ENCODE measurements around the gene ZNF367.

The ZNF367 gene

GRCh38 chr9:96418083-96418919 lies at the start of gene ZNF367:
TSS of gene ZNF367 (minus strand) at chr9:96418370. CDS start at chr9:96418032, 338 bp downstream.
- peak; percentile 89 for DNase-seq

- DNase-seq: no peak
Observed at GRCh38 chr9:96467784-96468183, 49.6 kb upstream of the ZNF367 start.

DNA sequence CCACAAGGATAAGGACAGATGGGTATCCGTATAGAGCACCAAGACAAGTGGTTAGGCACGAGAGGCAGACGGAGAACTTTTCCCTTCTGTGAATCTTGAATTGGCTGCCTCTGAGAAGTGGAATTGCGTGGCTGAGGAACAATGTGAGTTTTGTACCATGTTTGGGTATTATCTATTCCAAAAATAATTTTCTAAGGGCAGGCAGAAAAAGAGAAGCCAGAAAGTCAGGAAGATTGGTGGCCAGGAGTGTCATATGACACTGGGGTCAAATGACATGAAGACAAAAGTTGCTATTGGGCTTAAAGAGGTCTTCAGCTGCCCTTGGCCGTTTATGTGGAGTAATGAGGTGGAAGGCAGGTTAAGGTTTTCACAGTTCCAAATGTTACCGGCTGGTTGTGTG lies 46.3 kb upstream of the ZNF367 start:
- DNase-seq: no peak

DNA sequence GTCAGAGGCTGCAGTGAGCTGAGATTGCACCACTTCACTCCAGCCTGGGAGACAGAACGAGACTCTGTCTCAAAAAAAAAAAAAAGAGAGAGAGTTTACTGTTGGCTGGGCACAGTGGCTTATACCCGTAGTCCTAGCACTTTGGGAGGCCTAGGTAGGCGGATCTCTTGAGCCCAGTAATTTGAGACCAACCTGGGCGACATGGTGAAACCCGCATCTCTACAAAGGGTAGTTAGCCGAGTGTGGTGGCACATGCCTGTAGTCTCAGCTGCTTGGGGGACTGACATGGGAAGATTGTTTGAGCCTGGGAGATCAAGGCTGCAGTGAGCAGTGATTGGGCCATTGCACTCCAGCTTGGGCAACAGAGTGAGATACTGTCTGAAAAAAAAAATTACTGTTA lies 44.4 kb upstream of the ZNF367 start:
- no peak for DNase-seq

DNA sequence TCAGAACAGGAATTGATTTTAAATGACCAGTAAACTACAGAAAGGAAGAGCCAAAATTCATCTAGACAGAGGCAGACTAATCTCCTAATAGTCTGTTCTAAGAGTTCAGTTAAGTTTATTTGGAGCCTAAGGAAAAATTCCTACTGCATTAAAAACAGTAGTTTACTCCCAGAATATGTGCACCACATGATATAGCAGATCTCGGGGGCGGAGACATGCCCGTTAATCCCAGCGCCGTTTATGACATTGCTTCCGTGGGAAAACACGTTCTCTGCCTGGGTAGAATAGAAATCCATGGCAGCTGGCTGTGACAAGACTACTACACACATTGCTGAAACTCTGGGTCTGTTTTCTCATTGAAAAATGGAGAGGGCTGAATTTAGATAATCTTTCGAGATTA lies 43.2 kb upstream of the ZNF367 start:
- DNase-seq: no peak

DNA sequence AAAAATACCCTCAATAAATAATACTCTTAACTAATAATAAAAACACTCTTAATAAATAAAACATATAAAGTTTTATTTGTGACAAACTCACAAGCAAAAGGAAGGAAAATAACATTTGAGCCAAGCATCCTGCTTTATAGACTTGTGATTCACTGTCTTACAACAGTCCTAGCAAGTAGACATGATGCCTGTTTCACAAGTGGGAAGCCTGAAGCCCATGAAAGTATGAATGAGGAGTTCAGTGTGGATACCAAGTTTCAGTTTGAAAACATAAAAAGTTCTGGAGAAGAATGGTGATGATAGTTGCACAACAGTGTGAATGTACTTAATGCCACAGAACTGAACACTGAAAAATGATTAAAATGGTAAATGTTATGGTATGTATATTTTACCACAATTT lies 42.7 kb upstream of the ZNF367 start:
- DNase-seq: no peak

- no peak for DNase-seq
Observed at GRCh38 chr9:96460470-96460869, 42.3 kb upstream of the ZNF367 start.

DNA sequence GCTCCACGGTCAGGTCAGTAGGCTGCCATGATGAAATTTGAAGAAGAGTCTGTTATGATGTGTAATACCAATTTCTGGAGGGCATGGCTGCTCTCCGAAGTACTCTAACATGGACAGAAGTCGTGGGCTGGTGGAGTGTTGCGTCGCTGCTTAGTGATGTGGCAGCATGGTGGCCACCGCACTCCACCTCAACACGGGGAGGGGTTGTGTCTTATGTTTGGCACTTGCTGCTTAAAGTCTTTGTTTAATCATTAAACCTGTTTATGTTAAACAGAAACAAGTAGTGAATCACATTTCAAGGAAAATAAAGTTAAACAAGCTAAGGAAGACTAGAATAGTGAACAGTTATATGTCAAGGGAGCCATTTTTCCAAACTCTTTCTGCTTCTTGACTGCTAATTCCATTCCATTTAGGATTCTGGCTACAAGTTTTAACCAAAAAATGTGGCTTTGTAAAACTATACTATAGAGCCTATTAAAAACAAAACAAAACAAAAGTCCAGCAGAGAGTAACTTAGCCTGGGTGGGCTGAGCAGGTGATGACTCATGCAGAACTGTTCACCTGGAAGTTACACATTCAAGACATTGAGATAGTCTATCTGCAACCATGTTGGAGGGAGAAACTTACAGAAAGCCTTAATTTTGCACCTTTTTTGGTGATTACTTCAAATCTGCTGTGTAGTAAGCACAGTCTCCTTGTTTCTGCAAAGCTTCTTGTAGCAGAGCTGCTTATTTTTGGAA lies 41.3 kb upstream of the ZNF367 start:
- DNase-seq: no peak

DNA sequence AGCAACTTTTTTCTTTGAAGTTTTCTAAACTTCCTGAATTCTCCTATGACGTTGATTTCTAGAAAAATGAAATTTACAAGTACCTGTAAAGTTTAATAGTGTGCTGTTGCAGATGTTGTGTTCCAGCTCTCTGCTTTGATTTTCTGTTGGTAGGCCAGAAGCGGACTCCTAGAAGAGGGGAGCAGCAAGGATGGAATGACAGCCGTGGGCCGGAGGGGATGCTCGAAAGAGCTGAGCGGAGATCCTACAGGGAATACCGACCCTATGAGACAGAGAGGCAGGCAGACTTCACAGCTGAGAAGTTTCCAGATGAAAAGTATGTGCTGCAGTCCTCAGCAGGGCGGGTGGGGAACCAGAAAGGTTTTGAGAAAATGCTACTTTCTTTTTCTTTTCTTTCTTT lies 40.1 kb upstream of the ZNF367 start:
- no peak for DNase-seq

DNA sequence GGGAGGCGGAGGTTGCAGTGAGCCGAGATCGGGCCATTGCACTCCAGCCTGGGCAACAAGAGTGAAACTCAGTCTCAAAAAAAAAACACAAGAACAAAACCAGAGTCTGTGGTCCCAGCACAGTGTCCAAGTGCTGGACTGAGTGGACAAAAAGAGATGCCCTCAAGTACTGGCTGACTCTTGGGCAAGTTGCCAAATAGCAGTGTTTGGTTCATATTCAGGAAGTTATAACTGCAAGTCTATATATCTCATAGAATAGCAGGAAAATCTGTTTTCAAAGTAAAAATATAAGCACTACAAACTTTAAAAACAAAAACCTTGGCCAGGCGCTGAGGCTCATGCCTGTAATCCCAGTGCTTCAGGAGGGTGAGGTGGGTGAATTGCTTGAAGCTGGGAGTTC lies 39.1 kb upstream of the ZNF367 start:
- no peak for DNase-seq

GRCh38 chr9:96453625-96454024 lies 35.5 kb upstream of the ZNF367 start:
- no peak for DNase-seq

- DNase-seq: peak; percentile 31
Observed at GRCh38 chr9:96450613-96451528, 32.7 kb upstream of the ZNF367 start.

GRCh38 chr9:96449845-96450612 lies 31.9 kb upstream of the ZNF367 start, which contains the start of gene HABP4:
TSS of gene HABP4 (plus strand) at chr9:96450169. CDS start at chr9:96450280, 111 bp downstream.
- DNase-seq: peak; percentile 97

DNA sequence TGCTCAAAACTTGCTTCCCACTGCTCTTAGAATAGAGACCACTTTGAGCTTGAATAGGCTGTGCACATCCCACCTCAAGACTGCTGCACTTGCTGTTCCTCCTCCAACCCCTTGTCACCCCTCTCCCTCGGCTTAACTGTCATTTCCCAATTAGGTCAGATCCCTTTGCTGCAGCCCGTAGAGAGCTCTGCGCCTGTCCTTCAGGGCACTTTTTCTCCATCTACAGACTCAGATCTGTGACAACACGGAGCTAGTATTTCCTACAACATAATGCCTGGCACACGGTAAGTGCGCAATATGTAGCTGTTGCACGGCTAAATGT lies 31.3 kb upstream of the ZNF367 start:
- DNase-seq: no peak

DNA sequence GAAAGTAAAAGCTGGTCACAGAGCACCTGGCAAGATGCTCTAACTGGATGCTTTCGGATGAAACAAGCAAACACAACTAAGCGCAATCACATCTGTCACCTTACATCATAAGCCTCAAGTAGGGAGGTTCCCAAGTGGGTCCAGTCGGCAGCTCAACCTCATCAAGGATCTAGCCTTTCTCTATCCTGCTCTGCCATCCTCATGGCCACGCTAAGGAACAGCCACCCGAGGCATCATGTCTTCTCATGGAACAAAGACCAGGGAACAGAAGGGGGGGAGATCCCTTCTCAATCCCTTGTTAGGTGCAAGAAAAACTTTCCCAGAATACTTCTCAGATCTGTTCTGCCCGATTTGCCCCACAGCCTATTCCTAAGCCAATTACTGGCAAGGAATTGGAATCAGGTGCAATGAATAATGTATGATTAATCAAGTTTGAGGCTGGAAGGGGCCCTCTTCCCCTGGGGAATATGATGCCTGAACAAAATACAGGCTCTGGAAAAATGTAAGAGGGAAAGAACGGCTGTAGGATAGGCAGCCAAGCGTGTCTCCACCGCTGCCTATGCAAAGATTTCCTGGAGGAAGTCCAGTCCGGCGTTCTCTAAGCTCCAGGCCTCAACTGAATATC lies 30.5 kb upstream of the ZNF367 start:
- DNase-seq: no peak

DNA sequence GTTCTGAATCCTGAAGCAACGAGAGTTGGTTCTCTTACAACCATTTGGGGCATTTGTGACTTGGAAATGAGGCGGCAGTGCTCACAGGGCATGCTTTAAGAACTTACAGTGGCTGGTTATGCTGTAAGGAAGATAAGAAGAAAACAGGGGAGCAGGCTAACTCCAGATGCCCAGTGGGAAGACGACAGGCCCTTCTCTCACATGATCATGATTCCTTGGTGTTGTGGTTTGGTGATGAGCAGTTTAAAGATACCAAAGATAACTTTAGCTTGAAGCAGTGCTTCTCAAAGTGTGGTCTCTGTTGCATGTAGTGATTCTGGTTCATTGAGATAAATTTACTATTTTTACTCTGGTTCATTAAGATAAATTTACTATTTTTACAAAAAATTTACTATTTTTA lies 29.2 kb upstream of the ZNF367 start:
- no peak for DNase-seq

DNA sequence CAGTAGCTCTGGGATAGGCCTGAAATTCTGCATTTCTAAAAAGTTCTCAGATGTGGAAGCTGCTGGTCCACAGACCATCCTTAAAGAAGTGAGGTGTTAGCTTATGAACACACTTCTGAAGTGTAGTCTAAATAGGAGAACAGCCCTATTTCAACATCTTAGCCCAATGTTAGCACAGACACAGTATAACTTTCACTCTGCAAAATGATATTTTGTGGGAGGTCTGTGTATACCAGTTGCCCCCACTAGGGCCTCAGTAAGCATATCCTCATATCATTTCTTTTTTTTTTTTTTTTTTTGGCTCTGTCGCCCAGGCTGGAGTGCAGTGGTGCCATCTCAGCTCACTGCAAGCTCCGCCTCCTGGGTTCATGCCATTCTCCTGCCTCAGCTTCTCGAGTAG lies 24.3 kb upstream of the ZNF367 start:
- no peak for DNase-seq

- DNase-seq: no peak
Observed at GRCh38 chr9:96441798-96442445, 23.8 kb upstream of the ZNF367 start.

GRCh38 chr9:96440671-96441199 lies 22.6 kb upstream of the ZNF367 start:
- no peak for DNase-seq

GRCh38 chr9:96437454-96437853 lies 19.3 kb upstream of the ZNF367 start:
- DNase-seq: no peak

- DNase-seq: no peak
Observed at GRCh38 chr9:96436456-96437126, 18.4 kb upstream of the ZNF367 start.
